Cortex of kidney (tissue), 1 donor: ENCODE measurements around the gene SH3BGRL2.
"Not testable (repeated sequence)": the region's sequence is repeated elsewhere in the genome, so short reads cannot be mapped to it uniquely, and the experiment has no call there.

Experiments
- DNase-seq: peaks from one replicate; lab custom pipeline; 2025; lab: John Stamatoyannopoulos, UW

The SH3BGRL2 gene

DNA sequence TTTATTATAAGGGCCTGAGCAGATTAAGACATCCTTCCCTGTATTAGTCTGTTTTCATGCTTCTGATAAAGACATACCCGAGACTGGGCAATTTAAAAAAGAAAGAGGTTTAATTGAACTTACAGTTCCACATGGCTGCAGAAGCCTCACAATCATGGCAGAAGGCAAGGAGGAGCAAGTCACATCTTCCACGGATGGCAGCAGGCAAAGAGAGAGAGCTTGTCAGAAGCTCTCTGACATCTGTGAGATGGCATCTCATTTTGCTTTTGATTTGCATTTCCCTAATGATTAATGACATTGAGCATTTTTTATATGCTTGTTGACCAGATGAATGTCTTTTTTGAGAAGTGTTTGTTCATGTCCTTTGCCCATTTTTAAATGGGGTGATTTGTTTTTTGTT is 114.2 kb downstream of the SH3BGRL2 start:
- not testable (repeated sequence) for DNase-seq

DNA sequence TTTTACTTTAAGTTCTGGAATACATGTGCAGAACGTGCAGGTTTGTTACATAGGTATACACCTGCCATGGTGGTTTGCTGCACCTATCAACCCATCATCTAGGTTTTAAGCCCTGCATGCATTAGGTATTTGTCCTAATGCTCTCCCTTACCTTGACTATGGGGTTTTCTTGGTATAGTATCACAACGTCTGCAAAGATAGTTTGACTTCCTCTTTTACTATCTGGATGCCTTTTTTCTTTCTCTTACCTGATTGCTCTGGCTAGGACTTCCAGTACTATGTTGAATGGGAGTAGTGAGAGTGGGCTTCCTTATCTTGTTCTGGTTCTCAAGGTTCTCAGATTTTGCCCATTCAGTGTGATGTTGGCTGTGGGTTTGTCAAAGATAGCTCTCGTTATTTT is 115.2 kb downstream of the SH3BGRL2 start:
- DNase-seq: not testable (repeated sequence)

DNA sequence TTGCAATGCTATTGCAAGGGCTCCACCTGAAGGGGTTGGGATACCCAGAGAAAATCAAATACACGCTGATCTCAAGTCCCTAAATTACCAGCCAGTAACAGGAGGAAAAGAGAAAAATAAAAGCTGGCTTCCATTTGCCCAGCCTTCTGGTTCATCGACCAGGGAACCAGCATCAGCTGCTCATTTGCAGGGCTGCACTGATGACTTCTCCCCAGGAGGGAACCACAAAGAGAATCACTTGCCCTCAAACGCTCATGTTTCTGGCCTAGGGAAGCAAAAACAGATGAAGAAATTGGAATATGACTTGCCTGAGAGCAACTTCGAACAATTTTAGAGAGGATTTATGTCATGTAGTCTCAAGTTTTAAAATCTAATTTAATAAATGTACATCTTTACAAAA is 119.7 kb downstream of the SH3BGRL2 start:
- no peak for DNase-seq
